ENCODE results near the gene NUP153.
"Not testable (repeated sequence)": the region's sequence is repeated elsewhere in the genome, so short reads cannot be mapped to it uniquely, and the experiment has no call there.

The NUP153 gene

DNA sequence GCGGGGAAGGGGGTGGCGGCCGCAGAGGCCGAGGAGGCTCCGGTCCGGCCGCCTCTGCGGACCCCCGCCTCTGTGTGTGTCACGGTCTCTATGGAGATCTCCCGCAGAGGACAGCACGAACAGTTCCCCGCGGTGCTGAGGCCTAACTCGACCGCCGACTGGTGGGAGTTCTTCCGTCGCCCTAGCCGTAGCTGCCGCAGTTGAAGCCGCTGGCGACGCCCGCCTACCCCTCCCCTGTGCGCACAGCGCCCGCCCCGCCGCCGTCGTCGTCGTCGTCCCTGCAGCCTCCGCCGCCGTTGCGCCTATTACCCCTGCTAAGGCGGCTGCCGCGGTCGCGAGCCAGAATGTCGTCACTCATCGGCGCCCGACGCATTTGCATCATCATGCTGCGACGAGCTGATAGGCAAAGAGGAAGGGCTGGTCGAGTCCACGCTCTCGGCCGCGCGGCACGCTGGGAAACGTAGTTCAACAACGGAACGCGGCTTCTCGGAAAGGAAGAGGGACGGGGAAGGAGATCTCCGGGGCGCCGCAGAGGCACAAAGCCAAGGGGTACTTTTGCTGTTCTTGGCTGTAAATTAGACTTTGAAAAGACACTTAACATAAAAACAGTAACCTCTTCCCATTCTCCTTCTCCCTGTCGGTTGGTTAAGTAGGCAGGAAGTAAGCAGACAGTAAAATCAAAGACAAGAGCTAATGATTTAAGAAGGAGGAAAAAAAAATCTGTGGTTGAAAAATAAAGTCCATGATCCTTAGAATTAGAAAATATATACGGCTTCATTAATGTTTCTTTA is at the start of gene NUP153:
Gene NUP153 (minus strand): TSS at position 346 of the 791 bp plus-strand sequence. CDS start 538 bp downstream, outside the sequence.
- peak; percentile 93 for DNase-seq

DNA sequence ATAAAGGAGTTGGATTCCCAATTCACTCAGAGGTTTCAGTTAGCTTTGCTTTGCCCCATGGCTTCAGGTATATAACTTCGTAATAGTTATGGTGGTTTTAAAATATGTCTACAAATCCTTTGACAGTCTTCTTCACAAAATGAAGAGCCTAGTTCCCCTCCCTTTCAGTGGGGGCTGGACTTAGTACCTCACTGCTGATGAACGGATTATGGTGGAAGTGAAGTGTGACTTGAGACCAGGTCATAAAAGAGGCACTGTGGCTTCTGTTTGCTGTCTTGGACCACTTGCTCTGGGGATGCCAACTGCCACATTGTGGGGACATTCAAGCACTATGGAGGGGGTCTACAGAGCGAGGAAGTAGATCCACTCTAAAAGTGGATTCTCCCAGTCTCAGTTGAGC is 47.5 kb upstream of the NUP153 start:
- DNase-seq: no peak

- DNase-seq: not testable (repeated sequence)
Observed at GRCh38 chr6:17745324-17745723, 38.6 kb upstream of the NUP153 start.

GRCh38 chr6:17744757-17745308 is 38.1 kb upstream of the NUP153 start:
- not testable (repeated sequence) for DNase-seq

GRCh38 chr6:17744019-17744756 is 37.5 kb upstream of the NUP153 start:
- no peak for DNase-seq

DNA sequence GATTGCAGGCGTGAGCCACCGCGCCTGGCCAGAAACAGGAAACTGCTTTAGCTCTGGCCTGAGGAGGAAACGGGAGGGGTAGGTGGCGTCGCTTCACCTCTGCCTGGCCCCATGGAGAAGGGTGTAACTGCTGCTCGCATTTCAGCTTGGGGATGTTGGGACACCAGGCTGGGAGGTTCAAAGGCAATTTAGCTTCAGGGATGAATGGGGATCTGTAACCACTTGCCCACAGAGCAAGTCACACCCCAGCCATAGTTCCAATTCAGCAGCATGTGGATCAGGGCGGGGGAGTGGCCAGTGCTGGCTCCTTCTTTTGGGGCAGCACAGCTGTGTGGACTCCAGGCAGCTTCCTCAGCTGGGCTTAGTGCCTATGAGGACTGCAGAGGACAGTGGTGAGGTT is 34.8 kb upstream of the NUP153 start:
- no peak for DNase-seq

DNA sequence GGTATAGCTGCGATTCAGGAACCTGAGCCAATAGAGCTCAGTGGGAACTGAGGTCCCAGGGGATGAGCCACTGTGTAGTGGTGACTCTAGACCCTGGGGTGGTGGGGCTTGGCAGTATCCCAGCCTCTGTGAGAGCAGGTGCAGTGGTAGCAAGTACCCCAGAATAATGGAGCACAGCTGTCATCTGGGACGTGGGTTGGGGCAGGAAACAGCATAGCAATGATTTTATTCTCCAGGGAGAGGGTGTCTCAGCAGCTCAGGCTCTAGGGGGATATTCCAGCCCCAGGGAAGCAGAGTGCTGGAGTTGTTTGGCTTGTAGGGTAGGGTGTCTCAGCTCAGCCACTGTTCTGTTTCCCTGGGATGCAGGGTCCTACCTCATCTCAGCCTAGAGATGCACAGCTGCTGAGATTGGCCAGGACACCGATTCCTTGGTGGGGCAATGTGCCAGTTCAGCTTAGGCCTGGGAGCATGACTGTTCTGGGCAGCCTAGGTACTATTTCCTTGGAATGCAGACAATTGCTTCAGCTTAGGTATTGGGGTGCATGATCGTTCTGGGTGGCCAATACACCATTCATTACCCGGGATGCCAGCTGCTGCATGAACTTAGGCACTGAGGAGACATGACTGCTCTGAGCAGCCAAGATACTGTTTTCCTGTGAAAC is 34.0 kb upstream of the NUP153 start:
- no peak for DNase-seq

DNA sequence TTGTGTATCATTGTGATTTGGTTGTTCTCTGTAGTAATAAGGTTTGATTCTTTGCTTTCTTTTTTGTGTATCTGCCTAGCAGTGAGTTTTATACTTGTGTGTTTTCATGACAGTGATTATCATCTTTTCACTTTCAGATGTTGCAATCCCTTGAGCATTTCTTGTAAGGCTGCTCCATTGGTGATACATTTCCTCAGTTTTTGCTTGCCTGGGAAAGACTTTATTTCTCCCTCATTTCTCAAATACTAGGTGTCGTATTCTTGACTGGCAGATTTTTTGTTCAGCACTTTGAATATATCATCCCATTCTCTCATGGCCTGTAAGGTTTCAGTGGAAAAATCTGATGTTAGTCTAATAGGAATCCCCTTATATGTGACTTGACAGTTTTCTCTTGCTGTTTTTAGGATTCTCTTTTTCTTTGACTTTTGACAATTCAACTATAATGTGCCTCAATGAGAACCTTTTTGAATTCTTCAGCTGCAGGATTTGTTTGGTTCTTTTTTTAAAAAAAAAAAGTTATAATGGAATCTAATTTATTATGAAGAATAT is 31.1 kb upstream of the NUP153 start:
- no peak for DNase-seq

GRCh38 chr6:17735311-17735710 is 28.6 kb upstream of the NUP153 start:
- not testable (repeated sequence) for DNase-seq

GRCh38 chr6:17730078-17730704 is 23.5 kb upstream of the NUP153 start:
- no peak for DNase-seq

- no peak for DNase-seq
Observed at GRCh38 chr6:17729223-17730077, 22.7 kb upstream of the NUP153 start.

- no peak for DNase-seq
Observed at GRCh38 chr6:17728551-17729222, 22.0 kb upstream of the NUP153 start.

GRCh38 chr6:17725083-17725482 is 18.4 kb upstream of the NUP153 start:
- DNase-seq: no peak

GRCh38 chr6:17724341-17724740 is 17.6 kb upstream of the NUP153 start:
- DNase-seq: no peak

GRCh38 chr6:17721671-17722070 is 14.9 kb upstream of the NUP153 start:
- no peak for DNase-seq

DNA sequence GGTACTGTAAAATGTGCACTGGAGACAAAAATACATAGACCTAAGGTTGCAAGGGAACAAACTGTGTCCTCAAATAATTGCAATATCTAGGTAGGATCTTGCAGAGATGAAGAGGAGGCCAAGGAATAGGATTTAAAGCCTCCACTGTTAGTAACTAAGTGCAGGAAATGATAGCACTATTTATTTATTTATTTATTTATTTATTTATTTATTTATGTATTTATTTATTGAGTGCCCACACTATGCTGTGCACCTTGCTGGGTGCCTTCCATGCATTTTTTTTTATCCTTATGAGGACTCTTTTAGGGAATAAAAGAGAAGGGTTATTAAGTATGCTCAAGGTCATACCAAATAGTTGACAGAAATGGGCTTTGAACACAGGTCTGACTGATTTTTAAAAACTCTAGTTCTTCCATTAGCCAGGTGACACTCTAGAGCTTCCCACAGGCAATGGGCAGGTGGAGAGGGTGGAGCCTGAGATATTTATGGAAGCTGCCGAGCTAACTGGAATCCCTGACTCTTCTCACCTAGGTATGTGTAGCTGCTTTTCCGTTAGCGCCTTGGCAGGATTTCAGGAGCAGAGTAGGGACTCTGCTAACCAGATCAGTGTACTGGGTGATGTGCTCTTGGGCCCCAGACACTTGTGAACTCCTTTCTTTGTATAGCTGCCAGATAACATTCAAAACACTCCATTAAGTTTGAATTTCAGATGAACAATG is 12.8 kb upstream of the NUP153 start:
- no peak for DNase-seq

DNA sequence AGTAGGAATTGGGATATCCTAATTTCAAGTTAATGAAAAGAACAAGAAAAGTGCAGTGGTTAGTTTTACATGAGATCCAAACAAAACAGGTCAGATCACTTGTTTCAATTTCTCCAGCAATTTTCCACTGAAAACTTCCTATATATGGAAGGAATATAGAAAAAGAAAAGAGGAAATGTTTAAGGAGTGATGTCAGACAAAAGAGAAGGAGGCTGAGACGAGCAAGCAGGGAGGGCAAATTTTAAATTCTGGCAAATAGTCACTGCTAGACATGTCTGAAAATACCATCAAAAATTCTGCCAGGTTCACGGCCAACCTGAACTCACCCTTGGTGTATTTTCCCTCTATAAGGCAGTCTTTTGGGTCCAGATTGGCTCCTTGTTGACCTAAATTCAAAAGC is 9.5 kb upstream of the NUP153 start:
- DNase-seq: no peak

- peak; percentile 82 for DNase-seq
Observed at GRCh38 chr6:17714879-17715851, 8.4 kb upstream of the NUP153 start.

- DNase-seq: no peak
Observed at GRCh38 chr6:17714177-17714576, 7.5 kb upstream of the NUP153 start.
